Measurements from ENCODE around the gene BTC.

DNA sequence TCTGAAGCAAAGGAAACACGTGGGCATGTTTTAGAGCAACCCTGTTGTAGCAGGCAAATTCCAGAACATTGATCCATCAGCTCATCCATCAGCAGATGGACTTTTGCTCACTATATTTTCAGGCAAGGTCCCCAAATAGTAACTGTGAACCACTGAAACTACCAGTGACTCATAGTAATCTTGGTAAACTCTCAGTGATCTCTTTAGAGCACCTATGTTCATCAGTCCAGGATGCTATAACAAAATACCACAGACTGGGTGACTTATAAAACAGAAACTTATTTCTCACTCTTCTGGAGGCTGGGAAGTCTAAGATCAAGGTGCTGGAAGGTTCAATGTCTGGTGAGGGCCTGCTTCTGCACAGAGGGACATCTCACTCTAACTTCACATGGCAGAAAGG, 28.9 kb upstream of the BTC start:
- TF ChIP-seq POLR2AphosphoS5 (IDR thresholded peaks at IDR 0.05; ENCODE audit: low read depth, low read length) (no peak), RCOR1 (IDR thresholded peaks at IDR 0.05; ENCODE audit: low read length) (no peak), NRF1 (IDR thresholded peaks at IDR 0.05; ENCODE audit: low read depth, low read length) (no peak), EP300 (IDR thresholded peaks at IDR 0.05; ENCODE audit: borderline replicate concordance in 1 of 2, low read depth in 1 of 2, low read length in 1 of 2) (no peak)
- TF ChIP-seq, protein P1, sequence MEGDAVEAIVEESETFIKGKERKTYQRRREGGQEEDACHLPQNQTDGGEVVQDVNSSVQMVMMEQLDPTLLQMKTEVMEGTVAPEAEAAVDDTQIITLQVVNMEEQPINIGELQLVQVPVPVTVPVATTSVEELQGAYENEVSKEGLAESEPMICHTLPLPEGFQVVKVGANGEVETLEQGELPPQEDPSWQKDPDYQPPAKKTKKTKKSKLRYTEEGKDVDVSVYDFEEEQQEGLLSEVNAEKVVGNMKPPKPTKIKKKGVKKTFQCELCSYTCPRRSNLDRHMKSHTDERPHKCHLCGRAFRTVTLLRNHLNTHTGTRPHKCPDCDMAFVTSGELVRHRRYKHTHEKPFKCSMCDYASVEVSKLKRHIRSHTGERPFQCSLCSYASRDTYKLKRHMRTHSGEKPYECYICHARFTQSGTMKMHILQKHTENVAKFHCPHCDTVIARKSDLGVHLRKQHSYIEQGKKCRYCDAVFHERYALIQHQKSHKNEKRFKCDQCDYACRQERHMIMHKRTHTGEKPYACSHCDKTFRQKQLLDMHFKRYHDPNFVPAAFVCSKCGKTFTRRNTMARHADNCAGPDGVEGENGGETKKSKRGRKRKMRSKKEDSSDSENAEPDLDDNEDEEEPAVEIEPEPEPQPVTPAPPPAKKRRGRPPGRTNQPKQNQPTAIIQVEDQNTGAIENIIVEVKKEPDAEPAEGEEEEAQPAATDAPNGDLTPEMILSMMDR (IDR thresholded peaks at IDR 0.05): no peak
- TF ChIP-seq, protein P2, sequence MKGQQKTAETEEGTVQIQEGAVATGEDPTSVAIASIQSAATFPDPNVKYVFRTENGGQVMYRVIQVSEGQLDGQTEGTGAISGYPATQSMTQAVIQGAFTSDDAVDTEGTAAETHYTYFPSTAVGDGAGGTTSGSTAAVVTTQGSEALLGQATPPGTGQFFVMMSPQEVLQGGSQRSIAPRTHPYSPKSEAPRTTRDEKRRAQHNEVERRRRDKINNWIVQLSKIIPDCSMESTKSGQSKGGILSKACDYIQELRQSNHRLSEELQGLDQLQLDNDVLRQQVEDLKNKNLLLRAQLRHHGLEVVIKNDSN (IDR thresholded peaks at IDR 0.05; ENCODE audit: borderline replicate concordance, low read depth): no peak

Measured in SK-N-SH (cell line).